ENCODE results near the gene GLP1R.

DNA sequence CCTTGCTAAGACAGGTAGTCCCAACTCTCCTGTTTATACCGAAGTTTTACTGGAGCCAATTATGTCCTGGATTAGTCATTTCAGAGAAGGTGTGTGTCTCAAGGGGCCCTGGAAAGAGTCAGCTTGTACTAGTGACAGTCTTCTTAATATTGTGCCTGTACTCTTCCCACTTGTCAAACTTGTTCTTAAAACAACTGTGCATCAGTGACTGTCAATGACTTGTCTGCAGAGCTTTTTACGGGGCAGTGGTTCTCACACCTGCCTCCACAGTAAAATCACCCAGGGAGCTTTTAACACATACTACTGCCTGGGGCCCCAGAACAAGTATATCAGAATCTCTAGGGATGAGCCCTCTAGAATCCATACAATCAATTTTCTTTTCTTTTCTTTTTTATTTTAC is 28.4 kb upstream of the GLP1R start:
- TF ChIP-seq GATA2 (IDR thresholded peaks at IDR 0.05; ENCODE audit: low read depth, low read length) = no peak
- TF ChIP-seq GATA3 (IDR thresholded peaks at IDR 0.05; ENCODE audit: low read depth, low read length) = no peak

Data from SH-SY5Y (cell line).